Stimulated activated naive CD8-positive, alpha-beta T cell treated with anti-CD3 and anti-CD28 coated beads, Interleukin-15, Interleukin-2, amounts not matched to agents 100 U/mL and 50 U/mL, for 24 hours (primary cell): ENCODE measurements around the gene PRRC2A.
A peak's percentile ranks its signal among the peaks of the same experiment; 100 is the strongest.

Experiments
- ATAC-seq: fragments of 150-1000 bp; cut with Tn5 transposase; one replicate; pipeline ENCODE4 v1.10.0; 2021
- DNase-seq: peaks from one replicate; pipeline ENCODE4 v3.0.0; 2021

PRRC2A gene

DNA sequence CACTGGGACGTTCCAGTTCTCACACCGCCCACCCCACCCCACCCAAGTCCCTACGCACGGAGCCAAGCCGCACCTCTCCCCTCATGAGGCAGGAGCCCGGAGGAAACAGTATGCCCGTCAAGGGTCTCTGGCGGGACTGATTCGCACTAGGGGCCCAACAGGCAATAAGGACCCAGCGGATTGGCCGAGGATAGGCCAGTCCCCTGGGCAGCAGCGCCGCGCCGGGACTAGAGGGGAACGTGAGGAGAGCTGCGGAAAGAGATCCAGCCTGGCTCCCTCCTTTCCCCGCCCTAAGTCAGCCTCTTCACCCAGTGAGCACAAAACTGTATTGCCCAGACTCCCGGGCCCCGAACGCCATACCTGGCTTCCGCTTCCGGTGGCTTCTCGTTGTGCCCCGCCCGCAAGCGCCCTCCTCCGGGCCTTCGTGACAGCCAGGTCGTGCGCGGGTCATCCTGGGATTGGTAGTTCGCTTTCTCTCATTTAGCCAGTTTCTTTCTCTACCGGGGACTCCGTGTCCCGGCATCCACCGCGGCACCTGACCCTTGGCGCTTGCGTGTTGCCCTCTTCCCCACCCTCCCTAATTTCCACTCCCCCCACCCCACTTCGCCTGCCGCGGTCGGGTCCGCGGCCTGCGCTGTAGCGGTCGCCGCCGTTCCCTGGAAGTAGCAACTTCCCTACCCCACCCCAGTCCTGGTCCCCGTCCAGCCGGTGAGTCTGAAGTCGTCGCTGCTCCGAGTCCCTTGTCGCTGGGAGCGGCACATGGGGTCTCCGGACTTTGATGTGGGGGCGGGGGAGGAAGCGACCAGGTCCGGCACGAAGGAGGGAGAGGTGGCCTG lies 45.2 kb downstream of the PRRC2A start, which contains the start of gene CSNK2B:
Gene CSNK2B, plus strand, starts transcription at position 580 of the 836 bp plus-strand sequence. CDS start 752 bp downstream, outside the sequence.
- ATAC-seq (peak; percentile 89), DNase-seq (peak; percentile 98)

DNA sequence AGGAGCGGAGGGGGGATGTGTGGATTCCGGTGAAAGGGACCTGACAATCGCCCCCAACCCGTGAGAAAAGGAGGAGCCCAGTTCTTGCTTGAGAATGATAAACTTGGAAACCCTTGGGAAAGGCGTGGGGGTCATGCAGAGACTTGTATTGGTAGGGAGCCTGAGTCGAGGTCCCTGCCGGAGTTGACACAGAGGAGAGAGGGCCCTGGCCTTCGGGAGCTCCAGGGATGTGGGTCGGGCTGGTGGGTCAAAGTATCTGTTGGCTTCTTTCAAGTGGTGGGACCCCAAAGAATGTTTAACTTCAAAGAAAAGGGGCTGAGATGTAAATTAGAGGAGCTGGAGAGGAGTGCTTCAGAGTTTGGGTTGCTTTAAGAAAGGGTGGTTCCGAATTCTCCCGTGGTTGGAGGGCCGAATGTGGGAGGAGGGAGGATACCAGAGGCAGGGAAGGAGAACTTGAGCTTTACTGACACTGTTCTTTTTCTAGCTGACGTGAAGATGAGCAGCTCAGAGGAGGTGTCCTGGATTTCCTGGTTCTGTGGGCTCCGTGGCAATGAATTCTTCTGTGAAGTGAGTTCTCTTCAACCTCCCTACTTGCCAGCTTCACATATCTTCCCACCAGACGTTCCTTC lies 45.9 kb downstream of the PRRC2A start:
- no peak for DNase-seq
- ATAC-seq: no peak

DNA sequence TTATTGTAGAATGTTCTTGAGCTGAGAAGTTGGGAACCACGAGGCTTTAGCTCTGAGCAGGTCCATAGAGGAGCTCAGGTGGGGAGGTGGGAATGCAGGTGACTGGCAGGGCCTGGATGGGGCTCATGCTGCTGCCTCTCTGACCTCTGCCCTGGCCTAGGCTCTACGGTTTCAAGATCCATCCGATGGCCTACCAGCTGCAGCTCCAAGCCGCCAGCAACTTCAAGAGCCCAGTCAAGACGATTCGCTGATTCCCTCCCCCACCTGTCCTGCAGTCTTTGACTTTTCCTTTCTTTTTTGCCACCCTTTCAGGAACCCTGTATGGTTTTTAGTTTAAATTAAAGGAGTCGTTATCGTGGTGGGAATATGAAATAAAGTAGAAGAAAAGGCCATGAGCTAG lies 49.2 kb downstream of the PRRC2A start, which contains the start of gene LY6G5B:
Gene LY6G5B, plus strand, starts transcription at position 301 of the 400 bp plus-strand sequence. CDS start 975 bp downstream, outside the sequence.
- no peak for ATAC-seq

DNA sequence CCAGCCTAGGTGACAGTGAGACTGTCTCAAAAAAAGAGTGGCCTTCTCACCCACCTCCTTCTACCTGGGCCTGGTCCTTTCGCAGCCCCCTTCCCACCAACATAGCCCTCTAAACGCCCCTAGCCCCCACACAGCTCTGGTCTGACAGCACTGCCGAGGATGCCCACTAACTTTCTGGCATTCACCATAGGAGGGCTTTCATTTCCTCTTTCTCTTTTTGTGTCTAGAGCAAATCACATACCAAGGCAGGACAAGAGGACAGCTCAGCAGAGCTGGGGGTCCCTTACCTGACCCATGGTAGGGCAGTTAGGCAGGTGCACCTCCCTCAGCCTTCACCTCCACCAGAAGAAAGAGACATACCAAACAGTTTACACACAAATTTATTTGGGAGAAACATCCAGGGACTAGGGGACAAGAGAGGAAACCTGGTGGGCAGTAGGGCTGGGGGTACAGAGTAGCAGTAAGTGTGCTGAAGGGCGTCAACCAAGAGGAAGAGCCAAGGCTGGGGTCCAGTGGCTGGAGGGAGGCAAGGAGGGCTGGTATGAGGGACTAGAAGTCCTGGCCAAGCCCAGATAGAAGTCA lies 55.9 kb downstream of the PRRC2A start:
- no peak for ATAC-seq
- no peak for DNase-seq

More for the DNA sequence above, 49.2 kb downstream of the PRRC2A start, which contains the start of gene LY6G5B:
- no peak for DNase-seq

DNA sequence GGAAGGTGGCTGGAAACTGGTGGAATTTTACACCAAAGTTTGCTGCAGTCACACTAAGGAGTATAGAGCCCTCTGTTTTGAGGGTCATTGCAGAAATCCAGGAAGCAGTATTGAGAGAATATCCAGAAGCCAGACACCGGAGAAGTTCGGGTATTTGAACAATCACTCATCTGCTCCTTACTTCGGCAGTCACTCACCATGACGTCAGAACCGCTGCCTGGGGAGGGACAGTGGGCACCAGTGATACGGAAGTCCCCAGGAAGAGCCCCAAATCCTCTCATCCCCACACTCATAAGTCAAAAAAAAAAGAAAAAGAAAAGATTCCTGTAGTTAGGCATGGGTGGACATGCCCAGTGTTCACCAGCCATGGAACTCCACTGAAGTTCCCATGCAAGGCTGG lies 56.4 kb downstream of the PRRC2A start:
- ATAC-seq (no peak), DNase-seq (no peak)

DNA sequence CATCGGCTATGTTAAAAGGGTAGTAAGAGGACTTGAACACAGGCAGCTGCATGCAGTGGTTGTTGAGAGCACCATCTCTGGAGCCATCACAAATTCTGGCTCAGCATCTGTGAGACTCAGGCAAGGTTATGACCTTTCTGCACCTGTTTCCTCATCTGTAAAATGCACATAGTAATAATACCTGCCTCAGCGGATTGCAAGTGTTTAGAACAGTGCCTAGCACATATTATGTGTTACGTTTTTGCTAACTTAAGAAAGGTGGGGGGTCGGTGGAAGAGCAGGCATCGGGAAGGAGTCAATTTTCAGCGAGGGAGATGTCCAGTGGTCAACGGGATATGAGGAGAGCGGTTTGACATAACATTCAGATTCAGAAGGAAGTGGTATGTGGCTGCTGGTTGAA lies 57.4 kb downstream of the PRRC2A start:
- DNase-seq (no peak), ATAC-seq (no peak)

DNA sequence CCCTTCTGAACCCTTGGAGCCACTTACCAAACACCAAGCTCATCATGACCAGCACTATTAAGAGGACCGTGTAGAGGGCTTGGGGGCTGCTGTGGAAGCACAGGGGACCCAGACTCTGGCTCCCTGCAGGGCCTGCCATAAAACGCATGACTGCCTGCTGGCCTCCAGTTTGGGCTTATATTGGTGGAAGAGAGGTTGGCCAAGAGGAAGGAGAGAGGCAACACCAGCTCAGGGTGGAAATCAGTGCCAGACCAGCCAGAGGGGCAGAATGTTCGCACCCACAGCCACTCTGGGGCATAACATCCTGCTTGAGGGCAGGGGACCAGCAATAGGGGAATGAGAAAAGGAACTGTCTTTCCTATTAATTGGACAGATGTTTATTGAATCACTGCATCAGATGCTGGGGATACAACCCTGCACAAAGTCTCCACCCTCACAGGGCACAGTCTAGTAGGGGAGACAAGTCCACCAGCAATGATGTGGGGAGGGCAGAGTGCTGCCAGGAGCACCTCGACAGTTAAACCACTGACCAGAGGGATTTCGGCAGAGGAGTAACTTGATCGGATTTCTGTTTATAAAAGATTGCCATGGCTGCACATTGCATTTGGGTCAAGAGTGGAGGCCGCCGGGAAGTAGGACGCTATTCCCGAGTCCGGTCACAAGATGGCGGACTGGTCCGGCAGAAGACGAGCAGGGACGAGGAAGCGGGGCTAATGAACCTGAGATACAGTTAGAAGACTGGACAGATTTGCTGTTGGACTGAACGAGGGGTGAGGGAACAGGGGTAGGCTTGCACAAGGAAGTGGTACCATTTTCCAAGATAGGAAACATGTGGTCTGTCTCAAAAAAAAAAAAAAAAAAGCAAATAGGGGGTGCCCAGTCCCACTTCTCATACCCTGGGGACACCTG lies 60.0 kb downstream of the PRRC2A start, which contains the start of gene LY6G5C:
Gene LY6G5C, minus strand, starts transcription at position 842 of the 909 bp plus-strand sequence. Its CDS starts 694 bp downstream, at position 148.
- DNase-seq (peak; percentile 75), ATAC-seq (peak; percentile 71)

DNA sequence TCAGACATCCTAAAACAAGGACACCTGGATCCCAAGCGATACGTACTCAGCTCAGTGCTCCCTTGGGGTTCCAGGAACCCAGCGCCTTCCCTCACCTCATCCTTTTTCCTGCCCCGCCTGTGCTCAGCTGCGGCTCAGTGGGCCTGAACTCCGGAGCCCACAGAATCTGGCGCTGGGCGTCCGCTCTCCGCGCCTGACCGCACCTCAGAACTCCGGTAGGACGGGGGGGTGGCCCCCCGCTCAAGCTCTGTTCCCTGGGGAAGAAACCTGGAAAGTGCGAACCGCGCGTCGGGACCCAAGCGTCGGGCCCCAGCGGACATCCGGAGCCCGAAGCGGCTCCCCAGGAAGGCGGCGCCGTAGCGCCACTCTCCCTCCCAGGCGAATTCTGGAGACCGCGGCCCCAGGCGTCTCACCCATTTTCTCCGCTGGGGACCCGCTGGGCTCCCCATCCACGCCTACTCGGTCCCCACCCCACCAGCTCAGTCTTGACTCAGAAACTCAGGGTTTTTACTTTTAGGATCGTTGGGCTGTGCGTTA lies 60.7 kb downstream of the PRRC2A start:
- DNase-seq: peak; percentile 66
- peak; percentile 59 for ATAC-seq

DNA sequence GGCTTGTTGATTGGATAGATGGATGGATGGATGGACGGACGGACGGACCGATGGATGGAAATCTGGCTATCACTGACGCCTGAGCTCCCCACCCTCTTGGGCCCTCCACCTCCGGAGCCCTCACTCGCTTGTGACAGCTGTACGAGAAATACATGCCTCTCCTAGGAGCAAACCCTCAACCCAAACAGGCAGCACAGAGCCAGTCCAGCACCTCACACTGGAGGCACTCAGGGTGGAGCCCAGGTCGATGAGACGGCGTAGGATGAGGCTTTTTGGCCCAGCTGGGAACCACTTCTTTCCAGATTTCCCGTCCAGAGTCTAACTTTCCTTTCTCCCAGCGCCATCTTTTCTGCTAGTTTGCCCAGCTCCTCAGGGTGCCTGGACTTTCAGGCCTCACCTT lies 63.1 kb downstream of the PRRC2A start:
- ATAC-seq (no peak), DNase-seq (no peak)

DNA sequence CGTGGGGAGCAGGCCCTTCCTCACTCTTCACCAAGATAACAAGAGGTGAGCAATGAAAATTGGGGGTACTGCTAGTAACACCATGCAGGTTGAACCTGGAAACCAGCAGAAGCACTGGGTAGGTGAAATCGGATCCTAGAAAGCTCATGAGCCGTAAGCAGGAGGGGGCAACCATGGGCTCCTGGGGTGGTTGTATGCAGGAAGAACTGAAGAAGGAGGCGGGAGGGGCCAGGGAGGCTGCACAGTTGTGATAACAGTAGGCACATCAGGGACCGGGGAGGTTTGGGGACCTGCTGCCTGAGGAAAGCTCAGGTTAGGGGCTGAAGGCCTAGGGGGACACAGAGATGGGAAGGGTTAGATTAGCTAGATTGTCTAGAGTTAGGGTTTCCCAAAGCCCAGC lies 66.0 kb downstream of the PRRC2A start:
- DNase-seq (no peak), ATAC-seq (no peak)

DNA sequence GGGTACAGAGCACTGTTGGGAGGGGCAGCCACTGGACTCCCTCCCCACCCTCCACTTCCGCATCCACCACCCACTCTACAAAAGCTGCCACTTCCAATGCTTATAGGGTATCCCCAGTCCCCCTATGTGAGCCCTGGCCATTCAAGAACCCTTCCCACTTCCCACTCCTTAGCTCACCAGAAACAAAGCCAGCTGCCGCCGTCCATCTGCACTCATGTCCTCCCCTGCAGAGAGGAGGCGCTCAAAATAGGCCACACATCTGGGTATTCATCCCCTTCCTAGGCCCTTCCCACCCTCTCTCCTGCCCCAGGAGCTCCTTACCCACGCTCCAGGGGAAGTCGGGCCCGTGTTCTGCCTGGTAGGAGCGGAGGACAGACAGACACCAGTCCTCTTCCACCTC lies 66.8 kb downstream of the PRRC2A start:
- ATAC-seq (no peak), DNase-seq (no peak)
